Right lobe of liver (tissue), 6 donors: ENCODE measurements around the gene ORC4. TPM values are rescaled to one million over a fixed set of nuclear protein-coding genes. Genes with fewer than 3 reads are reported as not detected.

Experiments used
- ATAC-seq, 4 donors: fragments of 200-7000 bp; cut with Tn5 transposase; one replicate each; pipeline ENCODE4 v1.9.1; 2020; ENCODE audit warnings: mild to moderate bottlenecking in 4 of 4, moderate library complexity in 4 of 4
- DNase-seq, 3 donors: peaks; one replicate each; pipeline ENCODE4 v3.0.0-alpha.2; 2020
- H3K27ac ChIP-seq, 3 donors: fragments of 200-600 bp; one replicate each; pipeline ENCODE4 v1.8.0; 2022
- H3K27me3 ChIP-seq, 2 donors: fragments of 200-600 bp; one replicate each; pipeline ENCODE4 v1.8.0; 2022
- H3K36me3 ChIP-seq, 4 donors: fragments of 200-600 bp; sonication (generic) in 1 of 4; one replicate each; pipeline versions ENCODE4 v1.5.1 to v1.8.0; 2017 to 2022; ENCODE audit warnings: control low read depth in 1 of 4
- H3K4me1 ChIP-seq, 4 donors: fragments of 200-600 bp; sonication (generic) in 1 of 4; one replicate each; pipeline versions ENCODE4 v1.5.1 to v1.8.0; 2017 to 2022; ENCODE audit warnings: control low read depth in 1 of 4
- H3K4me3 ChIP-seq, 3 donors: fragments of 200-600 bp; one replicate each; pipeline ENCODE4 v1.8.0; 2022
- H3K9me3 ChIP-seq, 4 donors: fragments of 200-600 bp; sonication (generic) in 1 of 4; one replicate each; pipeline versions ENCODE4 v1.5.1 to v1.8.0; 2017 to 2022; ENCODE audit warnings: control low read depth in 1 of 4
- CTCF ChIP-seq, 4 donors: fragments of 200-600 bp in 3 of 4; fragments of 450-650 bp in 1 of 4; IDR thresholded peaks; one replicate each; pipeline versions ENCODE4 v1.5.1 to v1.8.0; 2016 to 2022; ENCODE audit warnings: antibody characterized with exemption in 4 of 4, mild to moderate bottlenecking in 2 of 4
- POLR2A ChIP-seq: fragments of 450-650 bp; IDR thresholded peaks from one replicate; pipeline ENCODE4 v1.6.1; 2017; ENCODE audit warnings: antibody characterized with exemption, mild to moderate bottlenecking
- WGBS: methylation state at CpG from one replicate; pipeline ENCODE4 v1.1.6; 2018; ENCODE audit warnings: low coverage, low lambda C conversion rate; ENCODE audit not compliant: insufficient coverage; ENCODE audit errors: missing lambda C conversion rate; 5-methylcytosine and 5-hydroxymethylcytosine counted together
- intact Hi-C, 2 donors: fragments of 100-400 bp; cut with DNase I; formaldehyde crosslinking; loops; one replicate each; pipeline versions ENCODE4 v1.11.2 to v1.14.1; 2022
- total RNA-seq, 6 experiments: library from RNA; depleted of rRNA in 2 of 6; stranded (reverse); fragments of >200 nt in 2 of 6; fragmentation: NEBNext Ultra II Directional in 3 of 6; extraction: Animal tissue kit (Norgen Biotek cat#: 25700) in 3 of 6; gene quantifications; one replicate each; pipeline versions ENCODE4 v1.1.0 to v1.2.4, GENCODE V29; 2016 to 2023
- donor health status: DM: no; HTN: yes; CAD: no.
- donor health status: DM: no; HTN: no; CAD: no.
- donor health status: DM: no; HTN: no; CAD: no.
- donor health status: DM: no; HTN: yes; CAD: no.
- donor health status: DM: no; HTN: yes; CAD: no.

The ORC4 gene
- total RNA-seq, 6 experiments from 2014 or later: 18.6 to 61.4 (median 22.9) TPM

GRCh38 chr2:147976102-147976501 lies 44.4 kb downstream of the ORC4 start:
- no peaks in the 10 kb centered on the region for H3K4me1 ChIP-seq
- WGBS: 77% methylated on average over 2 of the region's 2 CpGs
- H3K4me3 ChIP-seq: no peak overlapping the region
- intact Hi-C loops: no loop called here
- ATAC-seq (no peak), DNase-seq (no peak)
- TF ChIP-seq POLR2A (no peak), CTCF (IDR thresholded peaks at IDR 0.05) (no peak)
- peaks cover 0 to 2% (median under 1%) of the 10 kb centered on the region in 4 donors for H3K36me3 ChIP-seq
- no peak overlapping the region for H3K27ac ChIP-seq
- H3K9me3 ChIP-seq: no peaks in the 10 kb centered on the region
- H3K27me3 ChIP-seq: no peaks in the 10 kb centered on the region

GRCh38 chr2:147968571-147968970 lies 52.0 kb downstream of the ORC4 start:
- Histone ChIP-seq H3K9me3 (no peaks in the 10 kb centered on the region), H3K4me3 (no peak overlapping the region), H3K27ac (no peak overlapping the region), H3K27me3 (no peaks in the 10 kb centered on the region), H3K4me1 (no peaks in the 10 kb centered on the region), H3K36me3 (peaks cover 0 to 2% (median under 1%) of the 10 kb centered on the region in 4 donors)
- intact Hi-C loops: no loop called here
- no peak for ATAC-seq
- 97% methylated on average over 2 of the region's 2 CpGs for WGBS
- no peak for TF ChIP-seq CTCF (IDR thresholded peaks at IDR 0.05)
- TF ChIP-seq POLR2A: no peak
- DNase-seq: no peak

GRCh38 chr2:147952118-147952517 lies 68.4 kb downstream of the ORC4 start:
- no peak for DNase-seq
- Histone ChIP-seq H3K9me3 (no peaks in the 10 kb centered on the region), H3K27me3 (no peaks in the 10 kb centered on the region), H3K27ac (no peak overlapping the region), H3K4me3 (no peak overlapping the region), H3K4me1 (no peaks in the 10 kb centered on the region), H3K36me3 (peaks cover 0 to 5% (median 0%) of the 10 kb centered on the region in 4 donors)
- TF ChIP-seq CTCF (IDR thresholded peaks at IDR 0.05): no peak
- TF ChIP-seq POLR2A: no peak
- intact Hi-C loops: no loop called here
- no peak for ATAC-seq

- peaks cover 0 to 8% (median 0%) of the 10 kb centered on the region in 4 donors for H3K36me3 ChIP-seq
- 75% methylated on average over 1 of the region's 1 CpG for WGBS
- H3K4me3 ChIP-seq: no peak overlapping the region
- TF ChIP-seq CTCF (IDR thresholded peaks at IDR 0.05) (no peak), POLR2A (no peak)
- H3K9me3 ChIP-seq: no peaks in the 10 kb centered on the region
- no peak for DNase-seq
- H3K27ac ChIP-seq: no peak overlapping the region
- no peaks in the 10 kb centered on the region for H3K4me1 ChIP-seq
- intact Hi-C loops: no loop called here
- no peaks in the 10 kb centered on the region for H3K27me3 ChIP-seq
- no peak for ATAC-seq
These were observed 74.9 kb downstream of the ORC4 start for GRCh38 chr2:147945660-147946059.

GRCh38 chr2:147939313-147939712 lies 81.2 kb downstream of the ORC4 start:
- no peak for DNase-seq
- ATAC-seq: peak; percentile 50 to 65 (median 52)
- peaks cover 0 to 16% (median 0%) of the 10 kb centered on the region in 4 donors for H3K36me3 ChIP-seq
- H3K27me3 ChIP-seq: no peaks in the 10 kb centered on the region
- 80% methylated on average over 1 of the region's 1 CpG for WGBS
- peaks cover 0 to 19% (median 0%) of the 10 kb centered on the region in 4 donors for H3K4me1 ChIP-seq
- no peak overlapping the region for H3K4me3 ChIP-seq
- TF ChIP-seq POLR2A (no peak), CTCF (IDR thresholded peaks at IDR 0.05) (no peak)
- H3K9me3 ChIP-seq: no peaks in the 10 kb centered on the region
- no peak overlapping the region for H3K27ac ChIP-seq
- intact Hi-C loops: no loop called here
